A549 (cell line): ENCODE data around the gene SMAD9. TPM values are rescaled to one million over a fixed set of nuclear protein-coding genes. Genes with fewer than 3 reads are reported as not detected.

Source experiments
- ATAC-seq, 2 experiments: fragments of 200-7000 bp in 1 of 2; fragments of >200 bp in 1 of 2; cut with Nextera tagmentation in 1 of 2; cut with Tn5 transposase in 1 of 2; 3 replicates each; pipeline versions ENCODE4 v1.8.0 to v1.9.1; 2018 to 2020; ENCODE audit warnings: mild to moderate bottlenecking in 1 of 2, moderate library complexity in 1 of 2
- CTCF ChIA-PET: fragments of 300-600 bp; sonication (Branson Sonifier 250); formaldehyde crosslinking; extraction: SDS; loops from one replicate; lab custom pipeline; 2021; ENCODE audit warnings: antibody characterized with exemption, inconsistent platforms; lab: Yijun Ruan, JAX
- POLR2A ChIA-PET: fragments of 350-600 bp; formaldehyde crosslinking; extraction: SDS; loops from one replicate; lab custom pipeline; 2021; ENCODE audit warnings: antibody characterized with exemption, inconsistent platforms; lab: Yijun Ruan, JAX
- DNase-seq, 2 experiments: peaks; one replicate each; pipeline versions ENCODE4 v3.0.0 to v3.0.0-alpha.2; 2011 to 2016; ENCODE audit warnings: low read depth in 1 of 2, low spot score in 1 of 2
- FAIRE-seq: peaks from 2 replicates; lab custom pipeline; 2011; peaks lifted over from hg19 to GRCh38; lab: Jason Lieb, UNC
- H3K27ac ChIP-seq, 2 experiments: fragments of >200 bp; sonication (Bioruptor Twin); formaldehyde crosslinking; 3 replicates each; pipeline ENCODE4 v1.5.1; 2016 to 2017
- H3K4me1 ChIP-seq: fragments of >200 bp; sonication (Bioruptor Twin); formaldehyde crosslinking; 3 replicates; pipeline ENCODE4 v1.6.1; 2016
- H3K4me2 ChIP-seq: fragments of >200 bp; sonication (Bioruptor Twin); formaldehyde crosslinking; 3 replicates; pipeline ENCODE4 v1.6.1; 2016
- H3K4me3 ChIP-seq: fragments of >200 bp; sonication (Bioruptor Twin); formaldehyde crosslinking; 3 replicates; pipeline ENCODE4 v1.5.1; 2016
- H3K9me3 ChIP-seq: fragments of >200 bp; sonication (Bioruptor Twin); formaldehyde crosslinking; 3 replicates; pipeline ENCODE4 v1.6.1; 2016
- CHD2 ChIP-seq: fragments of 150-350 bp; IDR thresholded peaks from 2 replicates; pipeline ENCODE4 v1.6.1; 2014; ENCODE audit warnings: low read length; ENCODE audit not compliant: partially characterized antibody
- CHD4 ChIP-seq: fragments of 200-600 bp; sonication (generic); IDR thresholded peaks from 2 replicates; pipeline ENCODE4 v1.6.1; 2016; ENCODE audit warnings: antibody characterized with exemption, mild to moderate bottlenecking, borderline replicate concordance
- CTCF ChIP-seq: fragments of >200 bp; sonication (Bioruptor Twin); formaldehyde crosslinking; IDR thresholded peaks from 3 replicates; pipeline ENCODE4 v1.5.1; 2016
- EHF ChIP-seq: fragments of 250-450 bp; sonication (Bioruptor Pico); IDR thresholded peaks from 2 replicates; pipeline ENCODE4 v1.5.0; 2020; ENCODE audit warnings: mild to moderate bottlenecking
- EP300 ChIP-seq, 2 experiments: fragments of >200 bp; sonication (Bioruptor Twin); formaldehyde crosslinking; IDR thresholded peaks; 2 replicates in 1 of 2; 3 replicates in 1 of 2; pipeline ENCODE4 v1.6.1; 2016 to 2017
- FOSL2 ChIP-seq, 2 experiments: fragments of 450-650 bp in 1 of 2; fragments of >200 bp in 1 of 2; sonication (Bioruptor Twin) in 1 of 2; formaldehyde crosslinking; IDR thresholded peaks; 2 replicates each; pipeline versions ENCODE4 v1.5.0 to v1.6.1; 2016 to 2020; ENCODE audit warnings: mild to moderate bottlenecking in 1 of 2, moderate library complexity in 1 of 2
- FOXS1 ChIP-seq: fragments of 250-450 bp; sonication (Bioruptor Pico); IDR thresholded peaks from 2 replicates; pipeline ENCODE4 v1.5.0; 2020; ENCODE audit warnings: mild to moderate bottlenecking, moderate library complexity
- GATA3 ChIP-seq: IDR thresholded peaks from 2 replicates; pipeline ENCODE4 v1.6.1; 2012; ENCODE audit warnings: borderline replicate concordance
- HES2 ChIP-seq: fragments of >200 bp; sonication (Bioruptor Twin); formaldehyde crosslinking; IDR thresholded peaks from 2 replicates; pipeline ENCODE4 v1.6.1; 2016
- KDM1A ChIP-seq: fragments of 200-600 bp; sonication (generic); IDR thresholded peaks from 2 replicates; pipeline ENCODE4 v1.6.1; 2016; ENCODE audit warnings: low read depth, mild to moderate bottlenecking
- MAX ChIP-seq: IDR thresholded peaks from 2 replicates; pipeline ENCODE4 v1.6.1; 2012
- MYC ChIP-seq: IDR thresholded peaks from 2 replicates; pipeline ENCODE4 v1.6.1; 2012; ENCODE audit warnings: mild to moderate bottlenecking, inconsistent platforms, low read length, improper control_type of control experiment, borderline replicate concordance
- NFE2L2 ChIP-seq: fragments of 150-350 bp; conservative IDR thresholded peaks from 2 replicates; pipeline ENCODE4 v1.6.1; 2014; ENCODE audit warnings: low read length
- NR3C1 ChIP-seq: fragments of >200 bp; sonication (Bioruptor Twin); formaldehyde crosslinking; IDR thresholded peaks from 3 replicates; pipeline ENCODE4 v1.6.1; 2017
- PHF8 ChIP-seq: fragments of 200-600 bp; sonication (generic); IDR thresholded peaks from 2 replicates; pipeline ENCODE4 v1.6.1; 2016; ENCODE audit warnings: low read depth, mild to moderate bottlenecking, antibody characterized with exemption, moderate library complexity, borderline replicate concordance
- POLR2A ChIP-seq: IDR thresholded peaks from 2 replicates; pipeline ENCODE4 v1.6.1; 2012; ENCODE audit warnings: mild to moderate bottlenecking, low read length
- REST ChIP-seq: fragments of 200-600 bp; sonication (generic); IDR thresholded peaks from 2 replicates; pipeline ENCODE4 v1.6.1; 2016; ENCODE audit warnings: antibody characterized with exemption, mild to moderate bottlenecking, moderate library complexity
- RFX5 ChIP-seq: fragments of 450-650 bp; IDR thresholded peaks from 2 replicates; pipeline ENCODE4 v1.7.1; 2014; ENCODE audit warnings: antibody characterized with exemption, mild to moderate bottlenecking, moderate library complexity
- RNF2 ChIP-seq: fragments of 200-600 bp; sonication (generic); IDR thresholded peaks from 2 replicates; pipeline ENCODE4 v1.6.1; 2016; ENCODE audit warnings: low read depth, mild to moderate bottlenecking, antibody characterized with exemption, moderate library complexity, borderline replicate concordance
- SMC3 ChIP-seq: fragments of >200 bp; sonication (Bioruptor Twin); formaldehyde crosslinking; IDR thresholded peaks from 3 replicates; pipeline ENCODE4 v1.6.1; 2018; ENCODE audit warnings: inconsistent platforms
- SREBF2 ChIP-seq: fragments of 450-650 bp; IDR thresholded peaks from 2 replicates; pipeline ENCODE4 v1.6.1; 2014; ENCODE audit warnings: mild to moderate bottlenecking, moderate library complexity
- TP53 ChIP-seq: fragments of 250-450 bp; sonication (Bioruptor Pico); IDR thresholded peaks from 2 replicates; pipeline ENCODE4 v1.5.0; 2021; ENCODE audit warnings: mild to moderate bottlenecking, moderate library complexity
- ZC3H11A ChIP-seq: fragments of 450-650 bp; IDR thresholded peaks from 2 replicates; pipeline ENCODE4 v1.6.1; 2014; ENCODE audit warnings: antibody characterized with exemption, mild to moderate bottlenecking
- ZNF302 ChIP-seq: fragments of 250-450 bp; sonication (Bioruptor Pico); IDR thresholded peaks from 2 replicates; pipeline ENCODE4 v1.9.0; 2021; ENCODE audit warnings: inconsistent platforms, mild to moderate bottlenecking, moderate library complexity
- WGBS: methylation state at CpG from one replicate; pipeline ENCODE4 v1.1.6; 2017; ENCODE audit errors: missing lambda C conversion rate; 5-methylcytosine and 5-hydroxymethylcytosine counted together
- polyA plus RNA-seq, 4 experiments: library from polyadenylated mRNA; depleted of rRNA in 3 of 4; stranded (reverse); fragments of >200 nt; fragmentation: RNase III in 1 of 4; extraction: RNeasy Plus Mini Kit Qiagen cat#74134 plus additional on column Dnase treatment in 1 of 4; gene quantifications; 2 replicates in 3 of 4; 3 replicates in 1 of 4; pipeline ENCODE4 v1.2.3, GENCODE V29; 2011 to 2017

Gene SMAD9
- polyA plus RNA-seq, 2 of the 4 experiments (the other 2 are of a cell fraction), result 0.04 to 0.06 TPM

- Histone ChIP-seq H3K27ac (no peak overlapping the region), H3K9me3 (no peaks in the 10 kb centered on the region), H3K4me1 (no peaks in the 10 kb centered on the region)
- 100% methylated on average over 1 of the region's 1 CpG for WGBS
- ChIA-PET CTCF (no interaction called here), POLR2A (no interaction called here)
- TF ChIP-seq RFX5 (no peak), ZC3H11A (no peak)
- TF ChIP-seq, all 56 proteins: peak for 0
- no peak for ATAC-seq
- DNase-seq, result no peak
- no peak overlapping the region for H3K4me3 ChIP-seq
- FAIRE-seq, result no peak
- H3K4me2 ChIP-seq, result no peak overlapping the region
These were observed 90.3 kb downstream of the SMAD9 start for GRCh38 chr13:36829753-36830152.

- peaks cover 9% of the 10 kb centered on the region; the same call in 1 of the 3 replicates for H3K4me1 ChIP-seq
- WGBS, result 97% methylated on average over 3 of the region's 3 CpGs
- TF ChIP-seq SREBF2, result no peak
- TF ChIP-seq MAX, result no peak
- TF ChIP-seq CHD2, result no peak
- TF ChIP-seq FOXS1, result no peak
- no peak for TF ChIP-seq RNF2
- no peak for TF ChIP-seq GATA3
- no peak for TF ChIP-seq SMC3
- TF ChIP-seq KDM1A, result no peak
- TF ChIP-seq CHD4, result no peak
- no peak for TF ChIP-seq REST
- TF ChIP-seq EP300 (IDR thresholded peaks at IDR 0.05), result no peak
- no peak for TF ChIP-seq MYC
- no peak overlapping the region for H3K4me2 ChIP-seq
- H3K4me3 ChIP-seq, result no peak overlapping the region
- no peak for ATAC-seq
- no peak for FAIRE-seq
- H3K27ac ChIP-seq, result no peak overlapping the region
- CTCF ChIA-PET, result interaction anchor here (0.6 kb wide), 1 partner anchor 130 kb away, joined by 5 read pairs; no protein-coding TSS in a partner anchor
- no peaks in the 10 kb centered on the region for H3K9me3 ChIP-seq
- POLR2A ChIA-PET, result no interaction called here
- DNase-seq, result no peak
These were observed 97.3 kb downstream of the SMAD9 start for GRCh38 chr13:36822785-36823184.

- FAIRE-seq (no peak), ATAC-seq (peak in 1 of 2 experiments; percentile 10; a peak in 2 of 6 replicates), DNase-seq (no peak)
- CTCF ChIA-PET, result no interaction called here
- WGBS, result 77% methylated on average over 4 of the region's 4 CpGs
- Histone ChIP-seq H3K4me2 (peak overlapping the region; percentile 94), H3K9me3 (no peaks in the 10 kb centered on the region), H3K4me1 (peaks cover 9% of the 10 kb centered on the region; the same call in 1 of the 3 replicates), H3K4me3 (peak overlapping the region; percentile 70), H3K27ac (no peak overlapping the region)
- POLR2A ChIA-PET, result no interaction called here
- TF ChIP-seq EHF (CRISPR knock-in tag) (no peak), REST (no peak), CTCF (no peak), HES2 (no peak), POLR2A (no peak), RNF2 (no peak), FOSL2 (IDR thresholded peaks at IDR 0.05) (no peak), FOSL2 (CRISPR knock-in tag; IDR thresholded peaks at IDR 0.05) (no peak), NR3C1 (no peak), TP53 (CRISPR knock-in tag) (no peak), PHF8 (no peak), EP300 (IDR thresholded peaks at IDR 0.05) (no peak), NFE2L2 (no peak), FOXS1 (no peak), ZNF302 (CRISPR knock-in tag) (no peak), CHD4 (no peak)
These were observed 99.8 kb downstream of the SMAD9 start for GRCh38 chr13:36820222-36820621.
